GM12801 (cell line): ENCODE data around the gene CISD1.

Source experiments
- CTCF ChIP-seq: IDR thresholded peaks from one replicate; pipeline ENCODE4 v1.5.1; 2011; ENCODE audit warnings: control low read depth; ENCODE audit not compliant: insufficient read length; ENCODE audit errors: extremely low read depth

CISD1 gene

GRCh38 chr10:58282615-58283014 is 13.7 kb downstream of the CISD1 start:
- no peak for TF ChIP-seq CTCF

GRCh38 chr10:58291538-58292174 is 22.7 kb downstream of the CISD1 start:
- TF ChIP-seq CTCF = no peak

- no peak for TF ChIP-seq CTCF
Measured at GRCh38 chr10:58293989-58294388, 25.0 kb downstream of the CISD1 start.

- no peak for TF ChIP-seq CTCF
Measured at GRCh38 chr10:58299580-58299979, 30.6 kb downstream of the CISD1 start.

GRCh38 chr10:58300676-58301075 is 31.7 kb downstream of the CISD1 start:
- no peak for TF ChIP-seq CTCF

- TF ChIP-seq CTCF = no peak
Measured at GRCh38 chr10:58302254-58302653, 33.3 kb downstream of the CISD1 start.

- TF ChIP-seq CTCF = no peak
Measured at GRCh38 chr10:58304099-58304633, 35.2 kb downstream of the CISD1 start.
